Cerebellar nuclear complex (tissue), 1 donor: ENCODE results near the gene AGMO.

ENCODE experiments used
- DNase-seq, 2 experiments: peaks; one replicate each; lab custom pipeline; 2025; lab: John Stamatoyannopoulos, UW

AGMO gene

GRCh38 chr7:15503603-15504290 is 58.1 kb downstream of the AGMO start:
- no peak for DNase-seq

- no peak for DNase-seq
Measured at GRCh38 chr7:15498465-15498864, 63.4 kb downstream of the AGMO start.

GRCh38 chr7:15495170-15495569 is 66.6 kb downstream of the AGMO start:
- no peak for DNase-seq

GRCh38 chr7:15494711-15495110 is 67.1 kb downstream of the AGMO start:
- DNase-seq, result no peak

GRCh38 chr7:15491361-15491760 is 70.5 kb downstream of the AGMO start:
- DNase-seq, result no peak

GRCh38 chr7:15490291-15490690 is 71.5 kb downstream of the AGMO start:
- DNase-seq, result no peak

- no peak for DNase-seq
Measured at GRCh38 chr7:15489861-15490260, 72.0 kb downstream of the AGMO start.

- no peak for DNase-seq
Measured at GRCh38 chr7:15489383-15489782, 72.4 kb downstream of the AGMO start.

GRCh38 chr7:15488401-15488800 is 73.4 kb downstream of the AGMO start:
- DNase-seq, result no peak

GRCh38 chr7:15487896-15488295 is 73.9 kb downstream of the AGMO start:
- no peak for DNase-seq

GRCh38 chr7:15485998-15486397 is 75.8 kb downstream of the AGMO start:
- DNase-seq, result no peak

- DNase-seq, result no peak
Measured at GRCh38 chr7:15485431-15485830, 76.4 kb downstream of the AGMO start.

GRCh38 chr7:15481132-15481531 is 80.7 kb downstream of the AGMO start:
- DNase-seq, result no peak

- DNase-seq, result no peak
Measured at GRCh38 chr7:15478401-15478800, 83.4 kb downstream of the AGMO start.

GRCh38 chr7:15476531-15476918 is 85.3 kb downstream of the AGMO start:
- no peak for DNase-seq

- no peak for DNase-seq
Measured at GRCh38 chr7:15475808-15476530, 85.8 kb downstream of the AGMO start.

- DNase-seq, result no peak
Measured at GRCh38 chr7:15471669-15471950, 90.2 kb downstream of the AGMO start.

GRCh38 chr7:15470825-15471668 is 90.8 kb downstream of the AGMO start:
- no peak for DNase-seq

GRCh38 chr7:15464667-15465121 is 97.1 kb downstream of the AGMO start:
- DNase-seq, result no peak

GRCh38 chr7:15463801-15464666 is 97.8 kb downstream of the AGMO start:
- DNase-seq, result no peak

GRCh38 chr7:15462721-15463389 is 99.0 kb downstream of the AGMO start:
- DNase-seq, result no peak
